ENCODE results near the gene ALOX12.

GRCh38 chr17:7029096-7029495, 33.2 kb downstream of the ALOX12 start:
- TF ChIP-seq POLR2A (IDR thresholded peaks at IDR 0.05; ENCODE audit: low read depth) (no peak), EP300 (IDR thresholded peaks at IDR 0.05) (no peak), POLR2AphosphoS5 (IDR thresholded peaks at IDR 0.05) (no peak)
- TF ChIP-seq, protein P1, sequence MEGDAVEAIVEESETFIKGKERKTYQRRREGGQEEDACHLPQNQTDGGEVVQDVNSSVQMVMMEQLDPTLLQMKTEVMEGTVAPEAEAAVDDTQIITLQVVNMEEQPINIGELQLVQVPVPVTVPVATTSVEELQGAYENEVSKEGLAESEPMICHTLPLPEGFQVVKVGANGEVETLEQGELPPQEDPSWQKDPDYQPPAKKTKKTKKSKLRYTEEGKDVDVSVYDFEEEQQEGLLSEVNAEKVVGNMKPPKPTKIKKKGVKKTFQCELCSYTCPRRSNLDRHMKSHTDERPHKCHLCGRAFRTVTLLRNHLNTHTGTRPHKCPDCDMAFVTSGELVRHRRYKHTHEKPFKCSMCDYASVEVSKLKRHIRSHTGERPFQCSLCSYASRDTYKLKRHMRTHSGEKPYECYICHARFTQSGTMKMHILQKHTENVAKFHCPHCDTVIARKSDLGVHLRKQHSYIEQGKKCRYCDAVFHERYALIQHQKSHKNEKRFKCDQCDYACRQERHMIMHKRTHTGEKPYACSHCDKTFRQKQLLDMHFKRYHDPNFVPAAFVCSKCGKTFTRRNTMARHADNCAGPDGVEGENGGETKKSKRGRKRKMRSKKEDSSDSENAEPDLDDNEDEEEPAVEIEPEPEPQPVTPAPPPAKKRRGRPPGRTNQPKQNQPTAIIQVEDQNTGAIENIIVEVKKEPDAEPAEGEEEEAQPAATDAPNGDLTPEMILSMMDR (IDR thresholded peaks at IDR 0.05) = no peak

All from esophagus muscularis mucosa (tissue), 4 donors.